HG02610 (cell line): ENCODE data around the gene KANTR.

ENCODE experiments used
- ATAC-seq: cut with Tn5 transposase; IDR thresholded peaks from one replicate; pipeline ENCODE4 v1.9.1; 2021; ENCODE audit warnings: mild to moderate bottlenecking, moderate library complexity; ENCODE audit not compliant: unreplicated experiment

Gene KANTR

GRCh38 chrX:53080628-53081580, 13.0 kb upstream of the KANTR start:
- ATAC-seq: no peak

GRCh38 chrX:53081925-53082772, 11.8 kb upstream of the KANTR start, which contains the start of gene TSPYL2:
Gene TSPYL2, plus strand, starts transcription at chrX:53082367. Its CDS starts 132 bp downstream, at chrX:53082499.
- peak; percentile 96 for ATAC-seq

DNA sequence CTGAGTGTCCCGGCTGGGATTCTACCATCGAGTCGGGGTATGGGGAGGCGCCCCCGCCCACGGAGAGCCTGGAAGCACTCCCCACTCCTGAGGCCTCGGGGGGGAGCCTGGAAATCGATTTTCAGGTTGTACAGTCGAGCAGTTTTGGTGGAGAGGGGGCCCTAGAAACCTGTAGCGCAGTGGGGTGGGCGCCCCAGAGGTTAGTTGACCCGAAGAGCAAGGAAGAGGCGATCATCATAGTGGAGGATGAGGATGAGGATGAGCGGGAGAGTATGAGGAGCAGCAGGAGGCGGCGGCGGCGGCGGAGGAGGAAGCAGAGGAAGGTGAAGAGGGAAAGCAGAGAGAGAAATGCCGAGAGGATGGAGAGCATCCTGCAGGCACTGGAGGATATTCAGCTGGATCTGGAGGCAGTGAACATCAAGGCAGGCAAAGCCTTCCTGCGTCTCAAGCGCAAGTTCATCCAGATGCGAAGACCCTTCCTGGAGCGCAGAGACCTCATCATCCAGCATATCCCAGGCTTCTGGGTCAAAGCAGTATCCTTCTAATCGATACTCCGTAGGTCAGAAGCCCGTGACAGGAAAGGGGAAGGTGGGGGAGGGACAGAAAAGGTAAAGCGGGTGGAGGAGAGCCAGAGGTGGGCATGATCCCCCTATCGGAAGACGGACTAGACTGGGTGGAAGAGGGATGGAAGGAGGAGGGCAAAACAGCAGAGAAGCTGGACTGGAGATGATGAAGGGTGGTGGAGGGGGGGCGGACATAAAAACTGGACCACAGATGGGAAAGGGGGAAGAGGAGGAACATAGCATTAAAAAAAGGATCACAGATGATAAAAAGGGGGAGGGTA, 10.9 kb upstream of the KANTR start:
- no peak for ATAC-seq

- no peak for ATAC-seq
Measured at GRCh38 chrX:53084043-53084570, 9.8 kb upstream of the KANTR start.

- no peak for ATAC-seq
Measured at GRCh38 chrX:53084863-53085262, 9.1 kb upstream of the KANTR start.

GRCh38 chrX:53085661-53086229, 8.2 kb upstream of the KANTR start:
- ATAC-seq: no peak

DNA sequence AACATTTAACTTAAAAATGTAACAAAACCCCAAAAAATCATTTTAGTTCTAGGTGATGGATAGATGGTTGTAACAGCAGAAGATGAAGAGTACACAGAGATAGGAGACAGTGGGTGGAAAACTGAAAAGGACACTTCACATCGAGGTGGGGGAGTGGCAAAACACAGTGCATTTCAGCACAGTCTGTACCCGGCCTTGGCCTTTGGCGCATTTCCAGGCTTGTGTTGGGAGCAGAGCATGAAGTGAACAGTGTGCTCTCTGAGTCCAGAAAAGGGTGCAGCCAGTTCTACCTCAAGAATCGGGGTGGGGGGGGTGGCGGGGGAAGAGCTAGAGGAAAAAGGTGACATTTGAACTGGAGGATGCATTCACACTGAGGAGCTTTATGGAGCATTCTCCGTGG, 7.5 kb upstream of the KANTR start:
- ATAC-seq: no peak

DNA sequence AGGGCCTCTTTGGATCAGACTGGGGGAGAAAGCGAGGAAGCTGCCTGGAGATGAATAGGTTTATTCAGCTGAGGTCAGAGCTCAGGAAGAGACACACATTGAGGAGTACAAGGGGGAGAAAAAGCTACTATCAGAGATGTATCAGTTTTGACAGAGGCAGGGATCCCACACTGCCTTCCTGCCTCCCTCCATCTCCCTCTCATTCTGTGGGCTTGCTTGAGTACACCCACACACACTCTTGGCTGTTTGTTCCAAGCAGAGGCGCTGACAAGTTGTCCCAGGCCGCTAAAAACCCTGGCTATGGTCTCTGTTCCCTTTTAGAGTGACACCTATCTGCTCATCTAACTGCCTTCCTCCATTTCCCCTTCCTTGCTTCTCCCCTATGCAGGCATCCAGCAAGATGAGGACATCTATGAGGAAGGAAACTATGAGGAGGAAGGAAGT, 6.5 kb upstream of the KANTR start:
- ATAC-seq: no peak

GRCh38 chrX:53088136-53088974, 5.6 kb upstream of the KANTR start:
- peak; percentile 70 for ATAC-seq

DNA sequence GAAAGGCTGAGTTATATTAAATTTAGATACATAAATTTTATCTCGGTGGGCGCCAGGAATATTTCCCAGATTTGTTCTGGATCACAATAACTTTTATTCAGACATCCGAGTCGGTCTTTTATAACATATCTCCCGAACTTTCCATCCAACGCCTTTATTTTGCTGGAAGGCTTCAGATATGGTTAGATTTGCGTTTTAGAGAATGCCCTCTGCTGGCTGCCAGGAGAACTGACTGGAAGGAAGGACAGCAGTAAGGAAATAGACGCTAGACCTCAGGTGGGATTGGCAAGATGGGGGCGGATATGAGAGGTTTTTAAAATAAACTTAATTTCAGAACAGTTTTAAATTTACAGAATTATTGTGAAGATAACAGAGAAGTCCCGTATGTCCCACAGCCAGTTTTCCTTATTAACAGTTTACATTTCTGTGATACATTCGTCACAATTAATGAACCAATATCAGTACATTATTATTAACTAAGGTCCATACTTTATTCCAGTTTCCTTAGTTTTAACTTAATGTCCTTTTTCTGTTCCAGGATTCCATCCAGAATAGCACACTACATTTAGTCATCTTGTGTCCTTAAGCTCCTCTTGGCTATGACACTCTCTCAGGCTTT, 4.6 kb upstream of the KANTR start:
- no peak for ATAC-seq

DNA sequence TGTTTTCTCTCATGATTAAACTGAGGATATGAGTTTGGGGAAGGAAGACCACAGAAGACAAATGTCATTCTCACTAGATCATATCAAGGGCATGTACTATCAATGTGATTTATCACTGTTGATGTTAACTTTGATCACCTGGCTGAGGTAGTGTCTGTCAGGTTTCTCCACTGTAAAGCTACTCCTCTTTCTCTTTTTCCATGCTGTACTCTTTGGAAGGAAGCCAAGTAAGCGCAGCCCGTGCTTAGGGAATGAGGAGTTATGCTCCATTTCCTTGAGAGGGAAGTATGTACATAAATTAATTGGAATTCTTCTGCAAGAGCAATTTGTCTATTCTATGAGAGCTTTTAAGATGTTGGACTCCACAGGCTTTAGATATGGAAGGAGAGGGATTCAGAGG, 4.0 kb upstream of the KANTR start:
- no peak for ATAC-seq

DNA sequence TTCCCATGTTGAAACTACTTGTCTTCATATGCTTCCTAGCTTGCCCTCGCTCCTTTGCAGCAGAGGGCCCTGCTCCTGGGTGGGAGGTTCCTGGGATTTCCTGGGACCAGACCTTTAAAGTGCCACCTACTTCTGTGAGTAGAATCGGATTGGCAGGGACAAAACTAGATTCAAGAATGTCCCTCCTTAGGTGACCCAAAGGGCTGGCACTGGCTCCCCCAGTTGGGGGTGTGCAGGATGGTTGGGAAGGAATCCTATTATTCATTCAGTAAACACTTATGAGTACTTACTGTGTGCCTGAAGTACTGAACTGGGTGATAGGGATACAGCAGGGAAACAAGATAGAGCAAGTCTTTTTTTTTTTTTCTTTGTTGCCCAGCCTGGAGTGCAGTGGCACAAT, 2.6 kb upstream of the KANTR start:
- no peak for ATAC-seq

GRCh38 chrX:53093177-53093655, 726 bp upstream of the KANTR start:
- ATAC-seq: peak; percentile 48

GRCh38 chrX:53094582-53094905, 602 bp downstream of the KANTR start:
- no peak for ATAC-seq

DNA sequence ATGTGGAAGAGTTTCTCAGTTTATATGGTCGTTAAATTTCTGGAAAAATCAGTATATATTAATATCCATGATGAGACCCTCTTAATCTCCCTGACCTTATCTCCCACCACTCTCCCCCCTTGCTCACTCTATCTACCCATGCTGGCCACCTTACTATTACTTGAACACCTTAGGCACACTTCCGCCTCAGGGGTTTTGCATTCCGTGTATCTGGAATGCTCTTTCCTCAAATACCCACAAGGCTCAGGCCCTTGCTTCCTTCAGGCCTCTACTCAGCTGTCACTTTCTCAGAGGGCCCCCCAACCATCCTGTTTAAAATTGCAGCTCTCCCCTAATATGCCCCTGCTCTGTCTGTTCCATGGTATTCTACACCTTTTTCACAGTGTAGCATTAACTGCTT, 1.9 kb downstream of the KANTR start:
- no peak for ATAC-seq

- ATAC-seq: no peak
Measured at GRCh38 chrX:53114864-53115549, 21.1 kb downstream of the KANTR start.

DNA sequence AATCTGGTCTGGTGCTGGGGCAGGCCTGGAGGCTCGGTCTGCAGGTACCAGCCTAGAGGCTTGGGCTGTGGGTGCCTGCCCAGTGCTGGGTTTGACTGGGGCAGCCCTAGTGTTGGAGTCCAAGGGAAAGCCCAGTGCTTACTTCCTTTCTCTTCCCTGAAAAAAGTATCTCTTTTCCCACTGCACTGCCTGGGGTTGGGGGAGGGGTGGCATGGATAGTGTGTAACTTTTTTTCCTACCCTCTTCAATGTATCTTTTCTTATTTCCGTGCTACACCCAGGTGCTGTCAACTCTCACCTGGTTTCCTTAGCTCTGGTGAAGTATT, 21.6 kb downstream of the KANTR start:
- ATAC-seq: no peak

DNA sequence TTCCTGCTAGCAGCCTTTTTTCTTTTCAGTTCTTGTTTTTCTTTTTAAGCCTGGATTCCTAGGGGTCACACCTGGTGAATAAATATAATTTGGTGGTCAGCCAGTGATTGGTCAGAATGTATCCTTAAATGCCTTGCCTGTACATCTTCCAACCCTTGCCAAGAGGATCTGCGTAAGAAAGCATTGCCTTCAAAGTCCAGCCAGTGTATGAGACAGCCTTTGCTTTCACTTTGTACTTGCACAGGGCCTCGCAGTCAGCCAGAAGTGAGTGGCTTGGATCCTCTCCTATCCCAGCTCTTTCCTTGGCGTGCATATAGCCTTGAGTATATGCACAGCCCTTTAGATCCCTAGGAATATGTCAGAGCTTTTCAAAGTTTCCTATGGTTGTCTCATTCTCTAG, 22.2 kb downstream of the KANTR start:
- ATAC-seq: no peak
